ENCODE results near the gene RBMS1. TPM values are rescaled to one million over a fixed set of nuclear protein-coding genes. Genes with fewer than 3 reads are reported as not detected.
A peak's percentile ranks its signal among the peaks of the same experiment; 100 is the strongest.

RBMS1 gene
- total RNA-seq, 1 donor from 2014 or later = 148 TPM

GRCh38 chr2:160402501-160402900 is 91.1 kb downstream of the RBMS1 start:
- no peak for FAIRE-seq
- H3K9ac ChIP-seq (ENCODE audit: low read length) = no peak overlapping the region

GRCh38 chr2:160401895-160402294 is 91.7 kb downstream of the RBMS1 start:
- H2AFZ ChIP-seq (ENCODE audit: low read depth, low read length) = no peak overlapping the region
- Mint-ChIP-seq H3K9me3 (ENCODE audit: unreplicated experiment) (no peaks in the 10 kb centered on the region), H3K27ac (ENCODE audit: unreplicated experiment) (peak overlapping the region; percentile 15), H3K27me3 (ENCODE audit: low read depth, unreplicated experiment) (no peaks in the 10 kb centered on the region), H3K4me3 (ENCODE audit: unreplicated experiment) (no peak overlapping the region), H3K4me1 (ENCODE audit: low read depth, unreplicated experiment) (peaks cover 38% of the 10 kb centered on the region), H3K36me3 (ENCODE audit: low read depth, unreplicated experiment) (peaks cover 1% of the 10 kb centered on the region)
- H3K9ac ChIP-seq (ENCODE audit: low read length) = no peak overlapping the region
- TF ChIP-seq EZH2 (IDR thresholded peaks at IDR 0.05; ENCODE audit: insufficient read depth, low read length) (no peak), CTCF (IDR thresholded peaks at IDR 0.05; ENCODE audit: insufficient read depth, low read depth, low read length) (no peak)
- H3K27ac ChIP-seq (ENCODE audit: low read depth, low read length) = no peak overlapping the region
- H3K27me3 ChIP-seq (ENCODE audit: insufficient read depth, low read length) = no peaks in the 10 kb centered on the region
- H3K36me3 ChIP-seq (ENCODE audit: insufficient read depth, low read length) = peaks cover 2% of the 10 kb centered on the region
- peaks cover 100% of the 10 kb centered on the region for H3K79me2 ChIP-seq (ENCODE audit: insufficient read depth, low read length)
- DNase-seq (ENCODE audit: low read depth) (no peak), FAIRE-seq (no peak)
- H4K20me1 ChIP-seq (ENCODE audit: insufficient read depth, low read length) = peaks cover 88% of the 10 kb centered on the region
- peaks cover 36% of the 10 kb centered on the region for H3K4me1 ChIP-seq (ENCODE audit: insufficient read depth, low read length)
- no peaks in the 10 kb centered on the region for H3K9me3 ChIP-seq (ENCODE audit: insufficient read depth, low read depth, low read length)
- H3K4me3 ChIP-seq (ENCODE audit: insufficient read depth, low read depth, low read length) = no peak overlapping the region
- peak overlapping the region; percentile 1 for H3K4me2 ChIP-seq (ENCODE audit: low read length)

More at GRCh38 chr2:160402501-160402900, 91.1 kb downstream of the RBMS1 start:
- Histone ChIP-seq H3K27ac (ENCODE audit: low read depth, low read length) (no peak overlapping the region), H2AFZ (ENCODE audit: low read depth, low read length) (no peak overlapping the region), H3K4me3 (ENCODE audit: insufficient read depth, low read depth, low read length) (no peak overlapping the region), H3K4me2 (ENCODE audit: low read length) (no peak overlapping the region), H3K4me1 (ENCODE audit: insufficient read depth, low read length) (peaks cover 30% of the 10 kb centered on the region), H3K9me3 (ENCODE audit: insufficient read depth, low read depth, low read length) (no peaks in the 10 kb centered on the region), H3K36me3 (ENCODE audit: insufficient read depth, low read length) (peaks cover 2% of the 10 kb centered on the region), H4K20me1 (ENCODE audit: insufficient read depth, low read length) (peaks cover 82% of the 10 kb centered on the region), H3K27me3 (ENCODE audit: insufficient read depth, low read length) (no peaks in the 10 kb centered on the region), H3K79me2 (ENCODE audit: insufficient read depth, low read length) (peaks cover 98% of the 10 kb centered on the region)
- Mint-ChIP-seq H3K27ac (ENCODE audit: unreplicated experiment) (peak overlapping the region; percentile 13), H3K27me3 (ENCODE audit: low read depth, unreplicated experiment) (no peaks in the 10 kb centered on the region), H3K9me3 (ENCODE audit: unreplicated experiment) (no peaks in the 10 kb centered on the region), H3K4me3 (ENCODE audit: unreplicated experiment) (peak overlapping the region; percentile 22), H3K4me1 (ENCODE audit: low read depth, unreplicated experiment) (peaks cover 38% of the 10 kb centered on the region), H3K36me3 (ENCODE audit: low read depth, unreplicated experiment) (peaks cover 1% of the 10 kb centered on the region)
- no peak for TF ChIP-seq CTCF (IDR thresholded peaks at IDR 0.05; ENCODE audit: insufficient read depth, low read depth, low read length)
- TF ChIP-seq EZH2 (IDR thresholded peaks at IDR 0.05; ENCODE audit: insufficient read depth, low read length) = no peak
- no peak for DNase-seq (ENCODE audit: low read depth)

GRCh38 chr2:160399880-160400279 is 93.7 kb downstream of the RBMS1 start:
- peaks cover 98% of the 10 kb centered on the region for H3K79me2 ChIP-seq (ENCODE audit: insufficient read depth, low read length)
- no peaks in the 10 kb centered on the region for H3K9me3 Mint-ChIP-seq (ENCODE audit: unreplicated experiment)
- no peaks in the 10 kb centered on the region for H3K27me3 Mint-ChIP-seq (ENCODE audit: low read depth, unreplicated experiment)
- H2AFZ ChIP-seq (ENCODE audit: low read depth, low read length) = no peak overlapping the region
- no peaks in the 10 kb centered on the region for H3K9me3 ChIP-seq (ENCODE audit: insufficient read depth, low read depth, low read length)
- DNase-seq (ENCODE audit: low read depth) (no peak), FAIRE-seq (no peak)
- H3K4me1 ChIP-seq (ENCODE audit: insufficient read depth, low read length) = peaks cover 26% of the 10 kb centered on the region
- no peak overlapping the region for H3K4me3 Mint-ChIP-seq (ENCODE audit: unreplicated experiment)
- peaks cover 83% of the 10 kb centered on the region for H4K20me1 ChIP-seq (ENCODE audit: insufficient read depth, low read length)
- no peak overlapping the region for H3K4me2 ChIP-seq (ENCODE audit: low read length)
- TF ChIP-seq CTCF (IDR thresholded peaks at IDR 0.05; ENCODE audit: insufficient read depth, low read depth, low read length) = no peak
- TF ChIP-seq EZH2 (IDR thresholded peaks at IDR 0.05; ENCODE audit: insufficient read depth, low read length) = no peak
- peaks cover 2% of the 10 kb centered on the region for H3K36me3 ChIP-seq (ENCODE audit: insufficient read depth, low read length)
- no peak overlapping the region for H3K4me3 ChIP-seq (ENCODE audit: insufficient read depth, low read depth, low read length)
- no peak overlapping the region for H3K27ac Mint-ChIP-seq (ENCODE audit: unreplicated experiment)
- H3K4me1 Mint-ChIP-seq (ENCODE audit: low read depth, unreplicated experiment) = peaks cover 41% of the 10 kb centered on the region
- no peaks in the 10 kb centered on the region for H3K27me3 ChIP-seq (ENCODE audit: insufficient read depth, low read length)
- no peak overlapping the region for H3K9ac ChIP-seq (ENCODE audit: low read length)
- H3K36me3 Mint-ChIP-seq (ENCODE audit: low read depth, unreplicated experiment) = no peaks in the 10 kb centered on the region
- no peak overlapping the region for H3K27ac ChIP-seq (ENCODE audit: low read depth, low read length)
